Neuronal stem cell (in vitro differentiated cells): Measurements from ENCODE around the gene SYT3.
A peak's percentile ranks its signal among the peaks of the same experiment; 100 is the strongest.
"Not testable (repeated sequence)": the region's sequence is repeated elsewhere in the genome, so short reads cannot be mapped to it uniquely, and the experiment has no call there.

Experiments
- DNase-seq: peaks from one replicate; pipeline ENCODE4 v3.0.0-alpha.2; 2013; ENCODE audit warnings: low spot score
- H2AFZ ChIP-seq: one replicate; pipeline ENCODE4 v1.6.1; 2013; ENCODE audit warnings: mild to moderate bottlenecking, low read length, inconsistent platforms
- H2AK5ac ChIP-seq: 2 replicates; pipeline ENCODE4 v1.6.1; 2013; ENCODE audit warnings: low read depth, mild to moderate bottlenecking, inconsistent platforms, low read length, moderate library complexity, mixed read lengths
- H2BK120ac ChIP-seq: 2 replicates; pipeline ENCODE4 v1.6.1; 2013; ENCODE audit warnings: low read depth, mild to moderate bottlenecking, inconsistent platforms, low read length, moderate library complexity, mixed read lengths
- H2BK12ac ChIP-seq: one replicate; pipeline ENCODE4 v1.6.1; 2013; ENCODE audit warnings: low read length, inconsistent platforms
- H2BK15ac ChIP-seq: 2 replicates; pipeline ENCODE4 v1.6.1; 2013; ENCODE audit warnings: mild to moderate bottlenecking, low read length, inconsistent platforms, mixed read lengths
- H2BK5ac ChIP-seq: one replicate; pipeline ENCODE4 v1.6.1; 2013; ENCODE audit warnings: inconsistent platforms, mild to moderate bottlenecking, low read length, moderate library complexity
- H3K14ac ChIP-seq: one replicate; pipeline ENCODE4 v1.6.1; 2013; ENCODE audit warnings: low read length, inconsistent platforms
- H3K18ac ChIP-seq: 2 replicates; pipeline ENCODE4 v1.6.1; 2013; ENCODE audit warnings: low read length, inconsistent platforms
- H3K23ac ChIP-seq: 2 replicates; pipeline ENCODE4 v1.6.1; 2013; ENCODE audit warnings: low read depth, mild to moderate bottlenecking, mixed read lengths, low read length, inconsistent platforms; ENCODE audit not compliant: poor library complexity
- H3K27ac ChIP-seq: replicated peaks from 3 replicates; pipeline ENCODE4 v1.5.1; 2013; ENCODE audit warnings: low read length, inconsistent platforms
- H3K27me3 ChIP-seq, 3 experiments: 2 replicates each; pipeline ENCODE4 v1.6.1; 2013; ENCODE audit warnings: low read length in 3 of 3, mild to moderate bottlenecking in 2 of 3, inconsistent platforms in 1 of 3, low read depth in 1 of 3, mixed read lengths in 1 of 3, moderate library complexity in 1 of 3; ENCODE audit not compliant: control insufficient read depth in 3 of 3, insufficient read depth in 3 of 3
- H3K36me3 ChIP-seq, 2 donors: replicated peaks in 1 of 2; 2 replicates each; pipeline ENCODE4 v1.6.1; 2013; ENCODE audit warnings: low read length in 2 of 2; ENCODE audit not compliant: control insufficient read depth in 2 of 2, insufficient read depth in 2 of 2
- H3K4ac ChIP-seq: 2 replicates; pipeline ENCODE4 v1.6.1; 2013; ENCODE audit warnings: inconsistent platforms, mild to moderate bottlenecking, low read length, moderate library complexity
- H3K4me1 ChIP-seq, 2 donors: 1 replicate in 1 of 2; 2 replicates in 1 of 2; pipeline ENCODE4 v1.6.1; 2013; ENCODE audit warnings: low read length in 2 of 2, low read depth in 1 of 2; ENCODE audit not compliant: control insufficient read depth in 2 of 2, insufficient read depth in 1 of 2
- H3K4me2 ChIP-seq: one replicate; pipeline ENCODE4 v1.6.1; 2013; ENCODE audit warnings: mild to moderate bottlenecking, low read length, inconsistent platforms; ENCODE audit not compliant: insufficient read depth, poor library complexity, severe bottlenecking
- H3K4me3 ChIP-seq, 2 donors: 2 replicates each; pipeline ENCODE4 v1.5.1; 2013; ENCODE audit warnings: low read length in 2 of 2, mild to moderate bottlenecking in 2 of 2, inconsistent platforms in 1 of 2, moderate library complexity in 1 of 2
- H3K79me1 ChIP-seq: one replicate; pipeline ENCODE4 v1.6.1; 2013; ENCODE audit warnings: low read depth, mild to moderate bottlenecking, inconsistent platforms, low read length, moderate library complexity
- H3K9ac ChIP-seq: one replicate; pipeline ENCODE4 v1.6.1; 2013; ENCODE audit warnings: mild to moderate bottlenecking, low read depth, low read length, inconsistent platforms; ENCODE audit not compliant: poor library complexity
- H3K9me3 ChIP-seq, 2 donors: replicated peaks in 1 of 2; 2 replicates each; pipeline versions ENCODE3 to v1.6.1; 2013; ENCODE audit warnings: low read length in 2 of 2, mild to moderate bottlenecking in 2 of 2, inconsistent platforms in 1 of 2, low read depth in 1 of 2, mixed read lengths in 1 of 2, moderate library complexity in 1 of 2; ENCODE audit not compliant: control insufficient read depth in 2 of 2, insufficient read depth in 1 of 2
- H4K8ac ChIP-seq: one replicate; pipeline ENCODE4 v1.6.1; 2013; ENCODE audit warnings: low read depth, mild to moderate bottlenecking, inconsistent platforms, low read length, moderate library complexity
- H4K91ac ChIP-seq: one replicate; pipeline ENCODE4 v1.6.1; 2013; ENCODE audit warnings: low read length, low read depth, mild to moderate bottlenecking, inconsistent platforms; ENCODE audit not compliant: poor library complexity
- WGBS, 2 donors: extraction: QIAGEN DNeasy Blood & Tissue Kit; methylation state at CpG; one replicate each; pipeline ENCODE4 v1.1.7; 2013; ENCODE audit warnings: missing lambda C conversion rate in 2 of 2, mixed read lengths in 1 of 2; ENCODE audit not compliant: insufficient read length in 2 of 2, insufficient replicate concordance in 1 of 2; ENCODE audit errors: extremely low coverage in 2 of 2; 5-methylcytosine and 5-hydroxymethylcytosine counted together

SYT3 gene

GRCh38 chr19:50624949-50625600, 14.6 kb downstream of the SYT3 start:
- no peak overlapping the region for H3K23ac ChIP-seq

DNA sequence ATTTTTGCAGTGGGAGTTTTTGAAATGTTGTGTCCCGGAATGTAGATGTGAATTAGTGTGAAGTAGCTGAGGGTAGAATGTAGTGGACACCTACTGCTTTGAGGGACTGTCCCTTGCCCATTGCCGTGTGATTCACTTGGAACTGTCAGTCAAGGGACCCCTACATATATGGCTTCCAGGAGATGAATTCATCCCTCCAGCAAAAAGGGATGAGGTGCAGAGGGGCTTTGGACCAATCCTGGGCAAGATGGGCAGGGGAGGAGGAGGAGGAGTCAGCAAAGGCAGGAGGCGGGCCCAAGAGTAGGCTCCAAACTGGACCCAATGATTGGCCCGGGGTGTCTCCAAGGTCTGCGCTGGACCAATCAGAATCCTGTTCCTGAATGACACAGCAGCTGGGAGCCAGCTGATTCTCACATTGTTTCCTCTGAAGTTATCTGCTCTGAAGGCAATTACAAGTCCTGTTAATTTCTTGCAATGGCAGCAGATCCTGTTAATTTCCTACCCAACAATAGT, 19.2 kb downstream of the SYT3 start:
- not testable (repeated sequence) for H3K23ac ChIP-seq, H3K4me3 ChIP-seq, H4K8ac ChIP-seq, H3K18ac ChIP-seq, H2AK5ac ChIP-seq, H2BK12ac ChIP-seq, H3K9me3 ChIP-seq, H3K4me1 ChIP-seq, H2BK120ac ChIP-seq, H3K27me3 ChIP-seq, H3K4me2 ChIP-seq, H4K91ac ChIP-seq, H3K79me1 ChIP-seq, H3K4ac ChIP-seq, H3K36me3 ChIP-seq, H2BK5ac ChIP-seq, H2AFZ ChIP-seq, H3K9ac ChIP-seq, DNase-seq, H3K14ac ChIP-seq, H3K27ac ChIP-seq, H2BK15ac ChIP-seq
- WGBS, 2 donors: no CpG with 5 or more reads among the region's 5 CpGs

More at GRCh38 chr19:50624949-50625600, 14.6 kb downstream of the SYT3 start:
- no peak overlapping the region for H2BK5ac ChIP-seq
- no peak overlapping the region for H2BK120ac ChIP-seq
- H4K91ac ChIP-seq: no peak overlapping the region
- H3K4me2 ChIP-seq: no peak overlapping the region
- peak overlapping the region; percentile 77 for H3K9ac ChIP-seq
- H3K27ac ChIP-seq: no peak overlapping the region
- H3K79me1 ChIP-seq: no peaks in the 10 kb centered on the region
- H3K4me3 ChIP-seq: no peak overlapping the region
- peak overlapping the region; percentile 84 for H2AK5ac ChIP-seq
- H3K14ac ChIP-seq: no peak overlapping the region
- H2AFZ ChIP-seq: no peak overlapping the region
- no peaks in the 10 kb centered on the region for H3K9me3 ChIP-seq
- H4K8ac ChIP-seq: peak overlapping the region; percentile 17
- no peak for DNase-seq
- no peak overlapping the region for H2BK12ac ChIP-seq
- no CpG with 5 or more reads among the region's 44 CpGs for WGBS, 2 donors
- H2BK15ac ChIP-seq: no peak overlapping the region
- peak overlapping the region; percentile 83 for H3K18ac ChIP-seq
- H3K27me3 ChIP-seq: peaks cover 0 to 14% (median 0%) of the 10 kb centered on the region in 3 experiments
- H3K4ac ChIP-seq: peak overlapping the region; percentile 76
- no peaks in the 10 kb centered on the region for H3K36me3 ChIP-seq
- H3K4me1 ChIP-seq: no peaks in the 10 kb centered on the region

DNA sequence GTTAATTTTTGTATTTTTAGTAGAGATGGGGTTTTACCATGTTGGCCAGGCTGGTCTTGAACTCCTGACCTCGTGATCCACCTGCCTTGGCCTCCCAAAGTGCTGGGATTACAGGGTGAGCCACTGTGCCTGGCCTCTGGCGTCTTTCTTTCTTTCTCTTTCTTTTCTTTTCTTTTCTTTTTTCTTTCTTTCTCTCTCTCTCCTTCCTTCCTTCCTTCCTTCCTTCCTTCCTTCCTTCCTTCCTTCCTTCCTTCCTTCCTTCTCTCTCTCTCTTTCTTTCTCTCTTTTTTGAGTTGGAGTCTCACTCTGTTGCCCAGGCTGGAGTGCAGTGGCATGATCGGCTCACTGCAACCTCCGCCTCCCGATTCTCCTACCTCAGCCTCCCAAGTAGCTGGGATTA, 20.5 kb downstream of the SYT3 start:
- not testable (repeated sequence) for DNase-seq, H3K14ac ChIP-seq, H2BK15ac ChIP-seq, H3K9me3 ChIP-seq, H3K4me1 ChIP-seq, H3K4me3 ChIP-seq, H3K27me3 ChIP-seq, H3K27ac ChIP-seq, H4K91ac ChIP-seq, H3K4ac ChIP-seq, H2AFZ ChIP-seq, H2BK5ac ChIP-seq, H3K9ac ChIP-seq, H2BK12ac ChIP-seq, H4K8ac ChIP-seq, H3K36me3 ChIP-seq, H3K23ac ChIP-seq, H2AK5ac ChIP-seq, H3K79me1 ChIP-seq, H2BK120ac ChIP-seq, H3K18ac ChIP-seq, H3K4me2 ChIP-seq
- no CpG with 5 or more reads among the region's 5 CpGs for WGBS, 2 donors

- not testable (repeated sequence) for H3K27ac ChIP-seq
Measured at GRCh38 chr19:50618379-50618778, 21.3 kb downstream of the SYT3 start.

More at GRCh38 chr19:50618379-50618778, 21.3 kb downstream of the SYT3 start:
- WGBS, 2 donors: no CpG with 5 or more reads among the region's 5 CpGs
- H3K36me3 ChIP-seq, H2BK120ac ChIP-seq, H3K4me1 ChIP-seq, H2AK5ac ChIP-seq, H3K4ac ChIP-seq, H3K18ac ChIP-seq, H2AFZ ChIP-seq, H3K9me3 ChIP-seq, H3K27me3 ChIP-seq, H2BK12ac ChIP-seq, H2BK15ac ChIP-seq, H2BK5ac ChIP-seq, H4K91ac ChIP-seq, H3K23ac ChIP-seq, H3K79me1 ChIP-seq, DNase-seq, H3K14ac ChIP-seq, H3K4me2 ChIP-seq, H3K9ac ChIP-seq, H4K8ac ChIP-seq, H3K4me3 ChIP-seq: not testable (repeated sequence)
